IMR-90 (cell line): Measurements from ENCODE around the gene ST3GAL3. TPM values are rescaled to one million over a fixed set of nuclear protein-coding genes. Genes with fewer than 3 reads are reported as not detected.

Experiments used
- ATAC-seq: fragments of 200-7000 bp; cut with Tn5 transposase; 2 replicates; pipeline ENCODE4 v1.9.1; 2020; ENCODE audit warnings: low read depth, mild to moderate bottlenecking, moderate library complexity
- BruUV-seq: library from RNA; stranded (reverse); fragments of 400-500 nt; replicated peaks from 2 replicates; lab custom pipeline; 2021; lab: Mats Ljungman, UMichigan
- CTCF ChIA-PET: fragments of 300-600 bp; formaldehyde crosslinking; extraction: SDS; loops from one replicate; lab custom pipeline; 2021; ENCODE audit warnings: antibody characterized with exemption; lab: Yijun Ruan, JAX
- POLR2A ChIA-PET: fragments of 300-600 bp; sonication (Branson Sonifier 250); formaldehyde crosslinking; loops from one replicate; lab custom pipeline; 2022; ENCODE audit warnings: antibody characterized with exemption; ENCODE audit not compliant: unreplicated experiment; lab: Charles Lee
- DNase-seq: peaks from one replicate; pipeline ENCODE4 v3.0.0; 2013
- H2AFZ ChIP-seq: replicated peaks from 2 replicates; pipeline ENCODE3; 2013; ENCODE audit warnings: low read length, mild to moderate bottlenecking; ENCODE audit not compliant: poor library complexity
- H2AK5ac ChIP-seq: 2 replicates; pipeline ENCODE4 v1.6.1; 2013; ENCODE audit warnings: low read depth, low read length, inconsistent platforms
- H2AK9ac ChIP-seq: replicated peaks from 2 replicates; pipeline ENCODE3; 2013; ENCODE audit warnings: mild to moderate bottlenecking, low read depth, low read length, moderate library complexity; ENCODE audit not compliant: poor library complexity
- H2BK120ac ChIP-seq: 2 replicates; pipeline ENCODE4 v1.6.1; 2013; ENCODE audit warnings: low read depth, low read length, inconsistent platforms
- H2BK15ac ChIP-seq: 3 replicates; pipeline ENCODE4 v1.6.1; 2013; ENCODE audit warnings: low read depth, low read length, inconsistent platforms
- H2BK20ac ChIP-seq: 2 replicates; pipeline ENCODE4 v1.6.1; 2013; ENCODE audit warnings: low read depth, mild to moderate bottlenecking, inconsistent platforms, low read length, moderate library complexity
- H2BK5ac ChIP-seq: 2 replicates; pipeline ENCODE4 v1.6.1; 2013; ENCODE audit warnings: mild to moderate bottlenecking, low read depth, low read length, inconsistent platforms; ENCODE audit not compliant: poor library complexity, severe bottlenecking
- H3K14ac ChIP-seq: replicated peaks from 2 replicates; pipeline ENCODE4 v1.6.1; 2013; ENCODE audit warnings: low read depth, low read length, inconsistent platforms
- H3K18ac ChIP-seq: 2 replicates; pipeline ENCODE4 v1.6.1; 2013; ENCODE audit warnings: low read depth, low read length, control low read depth
- H3K23ac ChIP-seq: 2 replicates; pipeline ENCODE4 v1.6.1; 2013; ENCODE audit warnings: low read depth, low read length, inconsistent platforms
- H3K27ac ChIP-seq: 2 replicates; pipeline ENCODE4 v1.5.1; 2013; ENCODE audit warnings: mild to moderate bottlenecking, control low read depth, low read length; ENCODE audit not compliant: insufficient read depth
- H3K27me3 ChIP-seq: 2 replicates; pipeline ENCODE4 v1.6.1; 2013; ENCODE audit warnings: low read length; ENCODE audit not compliant: control insufficient read depth, insufficient read depth
- H3K36me3 ChIP-seq: 2 replicates; pipeline ENCODE4 v1.6.1; 2013; ENCODE audit warnings: low read length, mixed read lengths; ENCODE audit not compliant: control insufficient read depth, insufficient read depth
- H3K4ac ChIP-seq: 2 replicates; pipeline ENCODE4 v1.6.1; 2013; ENCODE audit warnings: low read depth, low read length, inconsistent platforms
- H3K4me1 ChIP-seq: 2 replicates; pipeline ENCODE4 v1.6.1; 2013; ENCODE audit warnings: low read length, mixed read lengths; ENCODE audit not compliant: control insufficient read depth, insufficient read depth
- H3K4me2 ChIP-seq: 2 replicates; pipeline ENCODE4 v1.6.1; 2013; ENCODE audit warnings: low read depth, mild to moderate bottlenecking, control low read depth, low read length, moderate library complexity
- H3K4me3 ChIP-seq: 2 replicates; pipeline ENCODE4 v1.5.1; 2013; ENCODE audit warnings: low read depth, mild to moderate bottlenecking, control low read depth, low read length, moderate library complexity; ENCODE audit not compliant: insufficient read depth
- H3K56ac ChIP-seq: 2 replicates; pipeline ENCODE4 v1.6.1; 2013; ENCODE audit warnings: low read length, inconsistent platforms; ENCODE audit not compliant: insufficient read depth; ENCODE audit errors: extremely low read depth
- H3K79me1 ChIP-seq, 2 experiments: 2 replicates each; pipeline ENCODE4 v1.6.1; 2013; ENCODE audit warnings: low read length in 2 of 2, inconsistent platforms in 1 of 2, low read depth in 1 of 2
- H3K9ac ChIP-seq: 2 replicates; pipeline ENCODE4 v1.6.1; 2013; ENCODE audit warnings: low read depth, low read length, control low read depth
- H3K9me1 ChIP-seq: 2 replicates; pipeline ENCODE4 v1.6.1; 2013; ENCODE audit warnings: low read length, inconsistent platforms; ENCODE audit not compliant: insufficient read depth
- H3K9me3 ChIP-seq: 2 replicates; pipeline ENCODE4 v1.6.1; 2013; ENCODE audit warnings: low read length; ENCODE audit not compliant: control insufficient read depth, insufficient read depth
- H4K20me1 ChIP-seq: 2 replicates; pipeline ENCODE4 v1.6.1; 2013; ENCODE audit warnings: low read length, inconsistent platforms; ENCODE audit not compliant: insufficient read depth
- H4K5ac ChIP-seq: 2 replicates; pipeline ENCODE4 v1.6.1; 2013; ENCODE audit warnings: mild to moderate bottlenecking, low read depth, low read length, control low read depth
- H4K8ac ChIP-seq, 2 experiments: 2 replicates each; pipeline ENCODE4 v1.6.1; 2013; ENCODE audit warnings: low read depth in 2 of 2, low read length in 2 of 2, control low read depth in 1 of 2, inconsistent platforms in 1 of 2
- H4K91ac ChIP-seq: 2 replicates; pipeline ENCODE4 v1.6.1; 2013; ENCODE audit warnings: low read depth, low read length, inconsistent platforms; ENCODE audit not compliant: insufficient read depth
- BHLHE40 ChIP-seq: fragments of 150-350 bp; IDR thresholded peaks from 2 replicates; pipeline ENCODE4 v1.6.1; 2016; ENCODE audit warnings: mild to moderate bottlenecking, low read depth, low read length
- CEBPB ChIP-seq: IDR thresholded peaks from 2 replicates; pipeline ENCODE4 v1.6.1; 2012; ENCODE audit warnings: low read depth, low read length, improper control_type of control experiment
- CHD1 ChIP-seq: IDR thresholded peaks from 2 replicates; pipeline ENCODE4 v1.6.1; 2012; ENCODE audit warnings: low read depth, low read length, improper control_type of control experiment
- CTCF ChIP-seq: conservative IDR thresholded peaks from 2 replicates; pipeline ENCODE4 v1.5.1; 2012; ENCODE audit warnings: mild to moderate bottlenecking, low read depth, low read length, improper control_type of control experiment
- ELK1 ChIP-seq: fragments of 150-350 bp; IDR thresholded peaks from 2 replicates; pipeline ENCODE4 v1.6.1; 2016; ENCODE audit warnings: low read depth, mild to moderate bottlenecking, low read length, moderate library complexity, borderline replicate concordance
- FOS ChIP-seq: fragments of 150-350 bp; IDR thresholded peaks from 2 replicates; pipeline ENCODE4 v1.6.1; 2016; ENCODE audit warnings: low read depth, low read length
- MAFK ChIP-seq: IDR thresholded peaks from 2 replicates; pipeline ENCODE4 v1.6.1; 2012; ENCODE audit warnings: low read depth, low read length, improper control_type of control experiment
- MAZ ChIP-seq: IDR thresholded peaks from 2 replicates; pipeline ENCODE4 v1.6.1; 2012; ENCODE audit warnings: low read depth, mild to moderate bottlenecking, low read length, improper control_type of control experiment, moderate library complexity, borderline replicate concordance
- MXI1 ChIP-seq: IDR thresholded peaks from 2 replicates; pipeline ENCODE4 v1.6.1; 2012; ENCODE audit warnings: low read depth, mild to moderate bottlenecking, low read length, moderate library complexity, borderline replicate concordance
- NFE2L2 ChIP-seq: fragments of 150-350 bp; IDR thresholded peaks from 2 replicates; pipeline ENCODE4 v1.6.1; 2016; ENCODE audit warnings: low read depth, mild to moderate bottlenecking, low read length
- POLR2A ChIP-seq: IDR thresholded peaks from 2 replicates; pipeline ENCODE4 v1.6.1; 2012; ENCODE audit warnings: mild to moderate bottlenecking, low read depth, low read length
- RAD21 ChIP-seq: IDR thresholded peaks from 2 replicates; pipeline ENCODE4 v1.6.1; 2012; ENCODE audit warnings: low read length, improper control_type of control experiment
- RCOR1 ChIP-seq: IDR thresholded peaks from 2 replicates; pipeline ENCODE4 v1.6.1; 2012; ENCODE audit warnings: mild to moderate bottlenecking, low read length, improper control_type of control experiment; ENCODE audit not compliant: insufficient replicate concordance
- RFX5 ChIP-seq: IDR thresholded peaks from 2 replicates; pipeline ENCODE4 v1.8.0; 2012; ENCODE audit warnings: low read depth, mild to moderate bottlenecking, low read length, moderate library complexity
- SMC3 ChIP-seq: fragments of 150-350 bp; IDR thresholded peaks from 2 replicates; pipeline ENCODE4 v1.6.1; 2016; ENCODE audit warnings: low read depth, mild to moderate bottlenecking, antibody characterized with exemption, low read length, moderate library complexity
- USF2 ChIP-seq: fragments of 150-350 bp; IDR thresholded peaks from 2 replicates; pipeline ENCODE4 v1.6.1; 2017; ENCODE audit warnings: mild to moderate bottlenecking, antibody characterized with exemption, low read length, low read depth
- WGBS, 2 experiments: methylation state at CpG; one replicate each; pipeline versions ENCODE4 v1.1.5 to v1.1.7; 2013; ENCODE audit warnings: missing lambda C conversion rate in 2 of 2; ENCODE audit not compliant: insufficient read length in 1 of 2; ENCODE audit errors: extremely low coverage in 2 of 2; 5-methylcytosine and 5-hydroxymethylcytosine counted together
- dilution Hi-C: fragments of 300-500 bp; cut with HindIII; formaldehyde crosslinking; loops from one replicate; pipeline ENCODE4 v1.14.3; 2018; ENCODE audit warnings: low sequenced_read_pairs; ENCODE audit not compliant: unreplicated experiment
- in situ Hi-C: fragments of 300-500 bp; cut with MboI; formaldehyde crosslinking; loops from 3 replicates; pipeline ENCODE4 v1.14.3; 2019; ENCODE audit warnings: low sequenced_read_pairs, inconsistent platforms, mixed read lengths
- intact Hi-C: fragments of 100-400 bp; cut with micrococcal nuclease; formaldehyde crosslinking; loops from 2 replicates; pipeline ENCODE4 v1.10.0; 2022
- polyA plus RNA-seq, 3 experiments: library from polyadenylated mRNA; depleted of rRNA; stranded (reverse); fragments of >200 nt; gene quantifications; 2 replicates each; pipeline ENCODE4 v1.2.3, GENCODE V29; 2012; ENCODE audit warnings: low replicate concordance in 1 of 3
- total RNA-seq: library from RNA; depleted of rRNA; stranded (reverse); fragments of >200 nt; gene quantifications from 2 replicates; pipeline ENCODE4 v1.2.3, GENCODE V29; 2012

The ST3GAL3 gene
- total and polyA plus RNA-seq, 2 of the 4 experiments (the other 2 are of a cell fraction) = 12.0 to 14.8 TPM

- H3K23ac ChIP-seq = no peak overlapping the region
- no peak for ATAC-seq
- no peaks in the 10 kb centered on the region for H3K9me3 ChIP-seq
- H3K14ac ChIP-seq = no peak overlapping the region
- H3K9ac ChIP-seq = no peak overlapping the region
- DNase-seq = no peak
- H4K20me1 ChIP-seq = peaks cover 21% of the 10 kb centered on the region
- dilution Hi-C loops (no loop called here), intact Hi-C loops (no loop called here), in situ Hi-C loops (loop anchor here (25.0 kb wide), 1 partner anchor 417 kb away; the partner anchor contains the start of gene PTPRF)
- ChIA-PET POLR2A (no interaction called here), CTCF (no interaction called here)
- no peak overlapping the region for H2BK15ac ChIP-seq
- no peak overlapping the region for H2BK5ac ChIP-seq
- no peak overlapping the region for H2BK120ac ChIP-seq
- TF ChIP-seq NFE2L2 (no peak), MAZ (no peak), CEBPB (no peak), SMC3 (no peak), MAFK (no peak), BHLHE40 (no peak), POLR2A (no peak), CTCF (no peak), FOS (no peak), RCOR1 (no peak), CHD1 (no peak), USF2 (no peak), RFX5 (no peak), ELK1 (no peak), RAD21 (no peak), MXI1 (no peak)
- H3K18ac ChIP-seq = no peak overlapping the region
- H4K91ac ChIP-seq = no peak overlapping the region
- H3K4ac ChIP-seq = no peak overlapping the region
- peaks cover 9% of the 10 kb centered on the region; the same call in 1 of the 2 replicates for H3K9me1 ChIP-seq
- no CpG with 5 or more reads among the region's 5 CpGs for WGBS, 2 experiments
- no peak overlapping the region for H3K27ac ChIP-seq
- H3K36me3 ChIP-seq = peaks cover 24% of the 10 kb centered on the region
- peaks cover 20 to 32% of the 10 kb centered on the region in 2 experiments for H3K79me1 ChIP-seq
- H3K4me1 ChIP-seq = no peaks in the 10 kb centered on the region
- H2BK20ac ChIP-seq = no peak overlapping the region
- no peaks in the 10 kb centered on the region for H3K27me3 ChIP-seq
- no TSS peak for BruUV-seq
- H2AFZ ChIP-seq = no peak overlapping the region
- H3K4me3 ChIP-seq = no peak overlapping the region
- no peak overlapping the region for H3K56ac ChIP-seq
- H2AK5ac ChIP-seq = no peak overlapping the region
- no peak overlapping the region for H3K4me2 ChIP-seq
- H4K5ac ChIP-seq = no peak overlapping the region
- no peak overlapping the region for H4K8ac ChIP-seq
- H2AK9ac ChIP-seq = no peak overlapping the region
Measured at GRCh38 chr1:43954036-43954435, 246.7 kb downstream of the ST3GAL3 start.
